ENCODE data around the gene MT1G. TPM values are rescaled to one million over a fixed set of nuclear protein-coding genes. Genes with fewer than 3 reads are reported as not detected.

MT1G gene
- total RNA-seq, 1 experiment from 2014 or later, result not detected

DNA sequence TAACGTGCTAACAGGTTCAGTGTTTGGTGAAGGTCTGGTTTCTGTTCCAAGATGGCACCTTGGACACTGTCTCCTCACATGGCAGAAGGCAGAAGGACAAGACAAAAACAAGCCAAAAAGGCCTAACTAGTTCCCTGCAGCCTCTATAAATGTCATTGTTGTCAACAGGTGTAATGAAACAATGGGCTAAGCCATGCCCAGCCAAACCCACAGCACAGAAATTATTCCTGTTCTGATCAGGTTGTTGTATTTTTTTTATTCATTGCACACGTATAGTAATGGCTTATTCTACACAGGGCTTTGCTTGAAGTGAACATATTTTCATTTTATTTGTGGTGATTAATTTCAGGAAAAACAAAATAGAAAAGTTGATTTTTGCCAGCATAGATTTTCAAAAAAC lies 45.9 kb upstream of the MT1G start:
- intact Hi-C loops (cut with micrococcal nuclease), result no loop called here
- no peak overlapping the region for H3K4me3 Mint-ChIP-seq (ENCODE audit: unreplicated experiment)
- CTCF ChIA-PET, result interaction anchor here (0.6 kb wide), 1 partner anchor 20 kb away, joined by 4 read pairs; no protein-coding TSS in a partner anchor
- TF ChIP-seq CTCF (IDR thresholded peaks at IDR 0.05; ENCODE audit: unreplicated experiment), result no peak
- no peaks in the 10 kb centered on the region for H3K9me3 Mint-ChIP-seq (ENCODE audit: unreplicated experiment)
- no peaks in the 10 kb centered on the region for H3K27me3 Mint-ChIP-seq (ENCODE audit: insufficient read depth, unreplicated experiment)
- H3K36me3 Mint-ChIP-seq (ENCODE audit: insufficient read depth, unreplicated experiment), result no peaks in the 10 kb centered on the region
- POLR2A ChIA-PET, result no interaction called here
- no TSS peak for BruUV-seq (replicated peaks)
- H3K4me1 Mint-ChIP-seq (ENCODE audit: insufficient read depth, unreplicated experiment), result no peaks in the 10 kb centered on the region
- DNase-seq (ENCODE audit: unreplicated experiment), result no peak
- no peak overlapping the region for H3K27ac Mint-ChIP-seq (ENCODE audit: low read depth, unreplicated experiment)

DNA sequence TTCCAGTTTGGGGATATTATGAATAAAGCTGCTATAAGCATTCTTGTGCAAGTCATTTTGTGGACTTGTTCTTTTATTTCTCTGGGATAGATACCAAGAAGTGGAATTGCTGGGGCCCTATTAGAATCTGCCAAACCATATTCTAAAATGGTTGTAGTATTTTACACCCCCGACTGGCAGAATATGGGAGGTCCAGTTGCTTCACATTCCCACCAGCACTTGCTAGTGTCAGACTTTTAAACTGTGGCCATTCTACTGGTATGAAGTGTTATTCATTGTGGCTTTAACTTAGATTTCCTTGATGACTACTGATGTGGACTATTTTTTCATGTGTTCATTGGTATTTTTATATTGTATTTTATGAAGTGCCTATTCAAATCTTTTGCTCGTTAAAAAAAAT lies 44.0 kb upstream of the MT1G start:
- no peak for TF ChIP-seq CTCF (IDR thresholded peaks at IDR 0.05; ENCODE audit: unreplicated experiment)
- H3K36me3 Mint-ChIP-seq (ENCODE audit: insufficient read depth, unreplicated experiment), result no peaks in the 10 kb centered on the region
- ChIA-PET POLR2A (no interaction called here), CTCF (no interaction called here)
- H3K27me3 Mint-ChIP-seq (ENCODE audit: insufficient read depth, unreplicated experiment), result no peaks in the 10 kb centered on the region
- H3K9me3 Mint-ChIP-seq (ENCODE audit: unreplicated experiment), result no peaks in the 10 kb centered on the region
- no peak overlapping the region for H3K4me3 Mint-ChIP-seq (ENCODE audit: unreplicated experiment)
- DNase-seq (ENCODE audit: unreplicated experiment), result no peak
- intact Hi-C loops (cut with micrococcal nuclease), result no loop called here
- BruUV-seq (replicated peaks), result no TSS peak
- H3K27ac Mint-ChIP-seq (ENCODE audit: low read depth, unreplicated experiment), result no peak overlapping the region
- no peaks in the 10 kb centered on the region for H3K4me1 Mint-ChIP-seq (ENCODE audit: insufficient read depth, unreplicated experiment)

DNA sequence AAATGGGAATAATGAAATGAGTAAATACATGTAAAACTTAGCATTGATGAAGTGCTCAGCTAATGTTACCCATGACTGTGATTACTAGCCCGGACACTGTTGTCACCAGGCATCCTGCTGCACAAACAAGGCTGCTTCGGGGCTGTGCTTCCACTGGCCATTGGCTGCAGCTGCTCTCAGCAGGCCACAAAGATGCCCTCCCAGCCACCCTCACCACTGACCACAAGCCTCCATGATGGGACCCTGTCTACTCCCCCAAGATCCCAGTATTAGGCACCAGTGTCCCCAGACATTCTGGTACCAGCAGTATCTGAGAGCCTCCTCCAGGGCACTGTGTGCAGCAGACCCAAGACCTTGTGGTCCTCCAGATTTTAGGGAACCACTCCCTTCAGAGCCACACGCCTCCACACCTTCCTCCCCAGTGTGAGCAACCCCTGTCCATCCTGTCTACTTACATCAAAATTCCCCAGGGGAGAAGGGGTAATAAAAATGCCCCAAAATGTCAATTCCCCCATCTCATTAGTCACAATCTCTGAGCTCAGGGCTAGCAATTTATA lies 42.4 kb upstream of the MT1G start:
- Mint-ChIP-seq H3K4me1 (ENCODE audit: insufficient read depth, unreplicated experiment) (no peaks in the 10 kb centered on the region), H3K27me3 (ENCODE audit: insufficient read depth, unreplicated experiment) (no peaks in the 10 kb centered on the region), H3K36me3 (ENCODE audit: insufficient read depth, unreplicated experiment) (no peaks in the 10 kb centered on the region), H3K4me3 (ENCODE audit: unreplicated experiment) (no peak overlapping the region), H3K9me3 (ENCODE audit: unreplicated experiment) (no peaks in the 10 kb centered on the region), H3K27ac (ENCODE audit: low read depth, unreplicated experiment) (no peak overlapping the region)
- DNase-seq (ENCODE audit: unreplicated experiment), result no peak
- intact Hi-C loops (cut with micrococcal nuclease), result no loop called here
- ChIA-PET CTCF (interaction anchor here (0.7 to 1.4 kb wide), 3 partner anchors 8 to 134 kb away, joined by 3 read pairs; no protein-coding TSS in a partner anchor), POLR2A (no interaction called here)
- BruUV-seq (replicated peaks), result no TSS peak
- TF ChIP-seq CTCF (IDR thresholded peaks at IDR 0.05; ENCODE audit: unreplicated experiment), result no peak

GRCh38 chr16:56709443-56710040 lies 41.7 kb upstream of the MT1G start:
- ChIA-PET POLR2A (no interaction called here), CTCF (interaction anchor here (0.7 to 1.3 kb wide), 4 partner anchors 8 to 106 kb away, joined by 3 to 5 read pairs (median 3); no protein-coding TSS in a partner anchor)
- H3K9me3 Mint-ChIP-seq (ENCODE audit: unreplicated experiment), result no peaks in the 10 kb centered on the region
- no peak overlapping the region for H3K27ac Mint-ChIP-seq (ENCODE audit: low read depth, unreplicated experiment)
- no peaks in the 10 kb centered on the region for H3K27me3 Mint-ChIP-seq (ENCODE audit: insufficient read depth, unreplicated experiment)
- DNase-seq (ENCODE audit: unreplicated experiment), result no peak
- BruUV-seq (replicated peaks), result no TSS peak
- TF ChIP-seq CTCF (IDR thresholded peaks at IDR 0.05; ENCODE audit: unreplicated experiment), result no peak
- no peaks in the 10 kb centered on the region for H3K36me3 Mint-ChIP-seq (ENCODE audit: insufficient read depth, unreplicated experiment)
- intact Hi-C loops (cut with micrococcal nuclease), result no loop called here
- H3K4me1 Mint-ChIP-seq (ENCODE audit: insufficient read depth, unreplicated experiment), result no peaks in the 10 kb centered on the region
- no peak overlapping the region for H3K4me3 Mint-ChIP-seq (ENCODE audit: unreplicated experiment)
